HG02678 (cell line): ENCODE data around the gene CAPN7.

Experiments used
- ATAC-seq: cut with Tn5 transposase; IDR thresholded peaks from one replicate; pipeline ENCODE4 v1.9.1; 2021; ENCODE audit warnings: mild to moderate bottlenecking, moderate library complexity; ENCODE audit not compliant: unreplicated experiment

The CAPN7 gene

DNA sequence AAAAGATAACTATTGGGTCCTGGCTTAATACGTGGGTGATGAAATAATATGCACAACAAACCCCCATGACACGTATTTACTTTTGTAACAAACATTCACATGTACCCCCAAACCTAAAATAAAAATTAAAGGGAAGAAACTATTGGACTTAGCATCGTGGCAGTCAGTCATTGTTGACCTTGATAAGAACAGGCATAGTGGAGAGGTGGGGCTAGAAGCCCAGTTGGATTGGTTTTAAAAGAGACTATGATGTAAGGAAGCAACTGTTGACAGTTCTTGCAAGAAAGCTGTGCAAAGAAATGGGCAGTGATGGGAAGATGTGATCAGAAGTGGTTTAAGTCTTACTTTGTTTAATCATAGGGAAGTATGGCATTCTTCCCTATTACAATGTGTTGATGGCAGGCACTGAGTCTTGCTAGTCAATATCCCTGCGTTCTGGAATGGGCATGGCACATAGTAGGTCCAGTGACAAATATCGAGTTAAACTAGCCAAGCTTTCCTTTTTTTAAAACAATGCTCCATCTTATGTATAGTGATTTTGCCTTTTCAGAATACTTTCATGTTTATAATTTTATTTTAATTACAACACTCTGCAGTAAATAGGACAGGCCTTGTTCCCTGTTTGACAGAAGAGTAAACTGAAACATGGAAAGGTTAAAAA is 37.9 kb downstream of the CAPN7 start:
- ATAC-seq = no peak

DNA sequence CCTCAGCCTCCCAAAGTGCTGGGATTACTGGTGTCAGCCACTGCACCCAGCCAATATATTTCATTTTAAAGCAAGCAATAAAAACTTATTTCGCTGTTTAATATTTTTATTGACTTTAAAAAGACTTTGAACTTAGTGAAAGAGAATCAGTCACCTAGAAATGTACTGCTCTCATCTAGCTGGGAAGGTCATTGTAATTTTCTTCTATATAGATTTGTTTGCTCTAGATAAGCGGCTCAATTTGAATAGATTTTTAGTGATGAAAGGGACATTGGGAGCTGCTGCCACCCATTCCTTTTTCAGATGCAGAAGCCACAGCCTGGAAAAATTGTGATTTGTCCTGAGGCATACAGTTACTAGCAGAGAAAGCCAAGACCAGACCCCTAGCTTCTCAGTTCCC is 40.1 kb downstream of the CAPN7 start:
- no peak for ATAC-seq

GRCh38 chr3:15253023-15253697 is 47.1 kb downstream of the CAPN7 start:
- ATAC-seq = no peak

DNA sequence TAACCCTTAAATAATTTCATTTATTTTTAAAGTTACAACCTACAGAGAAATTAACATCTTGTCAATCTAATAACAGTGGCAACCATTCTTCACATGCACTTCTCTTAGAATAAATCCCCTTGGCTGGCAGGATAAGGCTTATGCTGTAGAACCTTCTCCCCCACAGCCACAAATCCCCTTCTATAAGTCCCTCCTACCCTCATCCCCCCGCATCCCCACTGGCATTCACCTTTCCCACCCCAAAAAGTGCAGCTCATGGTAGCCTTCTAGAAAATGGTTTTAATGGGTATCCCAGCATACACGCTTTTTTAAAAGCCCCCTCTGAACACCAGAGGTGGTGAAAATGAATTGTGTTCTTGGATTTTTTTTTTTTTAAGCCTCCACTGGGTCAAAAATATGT is 49.2 kb downstream of the CAPN7 start:
- ATAC-seq = no peak

DNA sequence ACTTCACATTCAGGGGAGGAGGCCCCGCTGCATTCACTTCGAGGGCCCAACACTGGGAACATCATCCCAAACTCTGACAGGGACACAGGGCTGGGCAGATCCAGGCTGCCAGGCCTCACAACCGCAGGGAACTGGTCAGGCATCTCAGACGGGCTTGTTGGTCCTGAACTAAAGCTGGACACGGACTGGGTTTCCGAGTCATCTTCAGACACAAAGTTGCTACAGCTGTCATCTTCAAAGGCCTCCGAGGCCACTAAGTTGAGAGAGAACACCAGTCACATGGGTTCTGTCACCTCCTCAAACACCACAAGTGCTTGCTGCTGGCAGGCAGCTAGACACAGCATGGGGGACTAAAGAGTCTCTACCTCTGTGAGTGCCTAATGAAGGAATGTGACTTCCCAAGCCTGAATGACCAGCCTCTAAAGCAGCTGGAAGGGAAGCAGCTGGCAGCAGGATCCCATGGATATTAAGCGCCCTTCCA is 50.9 kb downstream of the CAPN7 start:
- ATAC-seq = no peak

- no peak for ATAC-seq
Measured at GRCh38 chr3:15258720-15259119, 52.7 kb downstream of the CAPN7 start.

DNA sequence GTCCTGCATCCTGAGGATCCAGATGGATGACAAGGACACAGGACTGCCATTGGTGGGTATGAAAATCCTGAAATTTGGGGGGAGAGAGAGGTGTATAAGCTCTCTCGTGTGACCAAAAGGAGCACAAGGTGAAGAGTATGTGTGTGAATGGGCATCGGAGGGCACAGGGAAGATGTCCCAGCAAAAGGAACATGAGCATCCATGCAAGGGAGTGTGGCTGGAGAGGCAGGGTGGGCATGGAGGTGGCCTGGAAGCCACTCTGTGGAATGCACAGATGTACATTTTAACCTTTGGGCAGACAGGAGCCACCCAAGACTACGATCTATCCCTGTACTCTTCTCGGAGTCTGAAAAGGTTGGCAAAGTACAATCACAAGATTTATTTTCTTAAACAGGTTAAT is 54.5 kb downstream of the CAPN7 start:
- ATAC-seq = no peak

DNA sequence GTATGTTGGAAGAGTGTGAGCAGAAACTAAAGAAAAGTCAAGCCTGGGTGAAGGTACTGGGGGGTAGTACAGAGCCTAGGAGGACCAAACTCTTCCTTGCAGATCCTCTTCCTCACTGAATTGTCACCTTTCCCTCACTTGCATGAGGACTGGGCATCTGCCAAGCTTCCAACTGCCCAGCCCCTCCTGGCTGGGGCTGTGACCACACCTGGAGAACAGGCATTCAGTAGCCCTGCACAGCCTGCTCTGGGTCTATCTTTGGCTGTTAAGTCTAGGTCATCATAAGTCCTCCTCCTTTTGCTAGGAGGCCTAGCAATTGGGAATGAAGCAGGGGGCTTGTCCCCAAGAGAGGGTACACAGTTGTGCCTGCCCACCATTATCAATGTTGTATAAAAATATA is 55.2 kb downstream of the CAPN7 start:
- no peak for ATAC-seq

DNA sequence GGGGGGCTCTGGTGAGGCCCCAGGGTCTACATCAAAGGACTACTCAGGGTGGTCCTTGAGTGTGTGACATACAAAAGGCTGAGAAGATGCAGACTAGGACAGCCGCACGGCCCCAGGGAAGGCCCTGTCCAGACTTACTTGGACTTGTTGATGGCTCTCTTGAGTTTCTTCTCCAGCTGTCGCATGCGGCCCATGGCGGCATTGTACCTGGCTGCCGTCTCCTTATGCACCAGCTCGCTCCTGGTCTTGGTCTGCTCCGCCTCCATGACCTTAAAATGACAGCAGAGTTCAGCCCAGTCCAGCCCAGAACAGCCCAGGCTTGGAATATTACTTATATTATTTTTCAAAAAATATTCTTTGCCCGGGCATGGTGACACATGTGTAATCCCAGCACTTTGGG is 56.0 kb downstream of the CAPN7 start:
- no peak for ATAC-seq

DNA sequence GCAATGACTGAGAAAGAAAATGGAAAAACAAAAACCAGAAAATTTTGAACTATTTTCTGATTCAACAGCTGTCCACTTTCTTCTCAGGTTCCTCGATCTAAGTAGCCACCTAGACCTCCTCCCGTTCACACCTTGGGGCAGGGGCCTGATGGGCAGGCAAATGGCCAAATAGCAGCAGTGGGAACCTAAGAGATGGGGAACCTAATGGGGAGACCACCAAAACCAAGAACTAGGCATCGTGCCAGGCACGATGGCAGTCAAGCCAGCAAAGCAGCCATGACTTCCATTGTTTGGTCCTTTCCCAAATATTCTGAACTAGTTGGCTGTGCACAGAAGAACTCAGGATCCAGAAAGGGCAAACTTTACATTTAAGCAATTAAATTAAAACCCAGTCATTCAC is 57.1 kb downstream of the CAPN7 start:
- ATAC-seq = no peak

DNA sequence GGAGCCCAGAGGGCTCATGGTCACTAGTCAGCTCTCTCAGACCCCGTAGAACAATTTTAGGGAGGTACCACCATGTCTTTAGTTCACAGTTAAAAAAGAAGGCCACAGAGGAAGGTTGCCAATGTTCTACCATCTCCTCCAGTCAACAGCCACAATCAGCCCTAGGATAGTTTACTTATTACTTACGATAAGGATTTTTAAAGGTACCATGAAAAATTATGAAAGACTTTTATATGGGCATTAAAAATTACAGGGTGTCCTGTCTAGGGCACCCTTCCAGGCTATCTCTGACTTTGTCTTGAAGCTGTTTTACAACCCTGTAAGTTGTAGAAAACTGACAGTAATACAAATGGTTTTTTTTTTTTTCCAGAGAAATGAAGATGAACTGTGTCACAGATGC is 57.9 kb downstream of the CAPN7 start:
- ATAC-seq = no peak

DNA sequence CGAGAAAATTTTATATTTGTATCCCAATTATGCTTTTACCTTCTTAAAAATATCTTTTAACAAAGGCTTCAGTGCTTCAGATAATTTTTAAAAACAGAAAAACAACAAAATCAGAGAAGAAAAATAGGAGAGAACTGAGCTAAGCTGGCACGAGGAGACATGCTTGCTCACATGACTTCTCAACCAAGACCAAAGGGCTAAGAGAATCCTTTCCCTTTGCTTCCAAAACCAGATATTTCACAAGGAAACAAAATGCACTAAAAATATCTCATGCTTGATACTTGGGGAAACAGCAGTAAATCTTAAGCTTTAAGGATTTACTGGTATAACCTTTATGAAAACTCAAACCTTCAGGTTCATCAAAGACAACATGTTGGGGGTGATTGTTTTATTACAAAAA is 58.4 kb downstream of the CAPN7 start:
- no peak for ATAC-seq

DNA sequence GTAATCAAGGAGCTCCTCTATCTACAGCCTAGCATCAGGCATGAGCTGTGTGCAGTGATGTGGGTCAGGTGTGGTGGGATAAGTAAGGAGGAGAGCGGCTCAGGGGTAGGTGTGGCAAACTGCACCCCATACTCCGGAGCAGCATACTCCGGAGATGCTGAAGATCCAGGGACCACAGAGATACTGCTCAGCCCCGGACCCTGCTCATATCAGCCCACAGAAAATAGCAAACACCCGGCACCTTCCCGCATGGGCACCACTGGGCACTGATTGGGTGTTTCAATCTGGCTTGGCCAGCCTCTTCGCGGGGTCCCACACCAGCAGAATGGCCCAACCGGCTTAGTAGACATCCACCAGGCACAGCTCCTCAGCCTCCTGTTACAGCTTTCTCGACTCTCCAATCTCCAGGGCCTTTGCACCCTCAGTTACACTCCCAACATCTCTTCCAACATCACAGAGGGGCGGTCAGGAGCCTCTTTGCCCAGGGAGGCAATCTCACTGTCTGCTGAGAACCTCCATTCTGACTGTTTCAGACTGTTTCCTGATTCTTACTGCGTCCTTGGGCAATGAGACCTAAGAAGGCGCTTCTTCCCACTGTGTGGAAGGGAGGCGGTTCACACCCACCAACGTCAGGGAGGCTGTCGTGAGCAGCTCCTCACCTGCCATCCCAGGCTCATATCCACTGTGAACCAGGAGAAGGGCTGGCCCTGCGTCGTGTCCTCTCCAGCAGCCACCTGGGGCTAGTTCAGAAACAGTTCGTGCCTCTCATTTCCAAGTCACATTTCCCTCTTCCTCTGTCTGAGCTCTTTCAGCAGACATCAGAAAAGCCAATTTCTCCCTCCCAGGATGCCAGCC is 59.8 kb downstream of the CAPN7 start:
- no peak for ATAC-seq

- ATAC-seq = no peak
Measured at GRCh38 chr3:15266510-15267376, 60.7 kb downstream of the CAPN7 start.

GRCh38 chr3:15267502-15267901 is 61.5 kb downstream of the CAPN7 start:
- ATAC-seq = no peak

DNA sequence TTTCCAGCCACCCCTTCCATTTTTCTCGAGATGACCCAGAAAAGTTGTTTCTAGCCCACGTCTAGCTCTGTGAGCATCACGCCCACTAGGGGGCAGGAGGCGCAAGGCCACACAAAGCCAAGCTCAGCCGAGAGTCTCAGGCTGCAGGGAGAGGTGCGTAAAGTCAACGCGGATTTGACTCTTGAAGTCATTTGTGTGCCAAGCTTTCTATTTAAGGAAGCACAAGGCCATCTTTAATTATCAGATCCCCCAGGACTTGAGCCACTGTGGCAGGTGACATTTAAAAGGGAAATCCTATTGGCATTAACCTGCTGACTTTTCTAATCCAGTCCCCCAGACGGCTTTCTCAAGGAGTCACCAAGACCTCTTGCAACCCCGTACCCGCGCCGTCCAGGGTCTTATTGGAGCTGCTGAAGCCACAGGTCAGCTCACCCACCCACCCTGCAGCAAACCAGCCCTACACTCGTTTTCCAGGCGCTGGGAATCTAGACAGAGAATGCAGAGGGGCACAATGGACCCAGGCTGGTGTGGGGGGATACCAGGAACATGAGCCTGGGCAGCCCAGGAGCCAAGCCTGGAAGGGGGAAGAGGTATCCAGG is 62.1 kb downstream of the CAPN7 start:
- peak; percentile 41 for ATAC-seq

GRCh38 chr3:15269091-15269989 is 63.3 kb downstream of the CAPN7 start:
- peak; percentile 57 for ATAC-seq

DNA sequence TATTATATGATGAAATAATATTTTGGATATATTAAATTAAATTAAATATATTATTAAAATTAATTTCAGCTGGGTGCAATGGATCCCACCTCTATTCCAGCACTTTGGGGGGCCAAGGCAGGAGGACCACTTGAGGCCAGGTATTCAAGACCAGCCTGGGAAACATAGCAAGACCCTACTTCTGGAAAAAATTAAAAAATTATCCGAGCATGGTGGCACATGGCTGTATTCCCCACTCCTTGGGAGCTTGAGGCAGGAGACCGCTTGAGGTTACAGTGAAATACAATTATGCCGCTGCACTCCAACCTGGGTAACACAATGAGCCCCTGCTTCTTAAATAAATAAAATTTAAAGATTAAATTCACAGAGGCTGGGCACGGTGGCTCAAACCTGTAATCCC is 65.0 kb downstream of the CAPN7 start:
- no peak for ATAC-seq

DNA sequence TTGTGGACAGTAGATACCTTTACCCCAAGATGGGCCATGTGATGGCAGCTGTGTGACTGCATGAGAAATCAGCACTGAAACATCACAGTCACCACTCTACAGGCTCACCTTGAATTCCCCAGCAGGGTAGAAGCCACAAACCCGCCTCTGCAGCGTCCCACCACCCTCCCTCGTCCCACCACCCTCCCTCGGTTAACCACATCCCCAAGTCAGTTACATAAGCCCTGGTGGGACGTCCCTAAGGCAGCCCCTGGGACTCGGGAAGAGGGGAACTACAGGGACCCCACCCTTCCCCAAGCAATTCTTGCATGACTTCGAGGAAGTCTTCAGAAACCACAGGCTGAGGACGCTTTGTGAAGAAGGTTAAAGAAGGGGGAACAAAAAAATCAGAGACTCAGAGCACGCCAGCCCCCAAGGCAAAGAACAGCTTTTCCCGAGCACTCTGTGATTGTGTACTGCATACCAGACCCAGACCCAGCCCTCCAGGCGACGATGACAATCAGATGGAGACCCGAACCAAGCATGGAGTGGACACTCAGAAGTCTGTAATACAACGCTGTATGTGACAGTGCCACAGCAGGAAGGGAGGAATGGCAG is 65.8 kb downstream of the CAPN7 start:
- ATAC-seq = peak; percentile 78
